Mucosa of stomach (tissue), 1 donor: ENCODE measurements around the gene PWWP2A.
"Not testable (repeated sequence)": the region's sequence is repeated elsewhere in the genome, so short reads cannot be mapped to it uniquely, and the experiment has no call there.

ENCODE experiments used
- H3K27me3 ChIP-seq: one replicate; pipeline ENCODE4 v1.7.0; 2013; ENCODE audit warnings: mild to moderate bottlenecking, low read length; ENCODE audit not compliant: control insufficient read depth, insufficient read depth
- H3K36me3 ChIP-seq: one replicate; pipeline ENCODE4 v1.7.0; 2013; ENCODE audit warnings: low read length; ENCODE audit not compliant: control insufficient read depth, insufficient read depth
- H3K4me1 ChIP-seq: one replicate; pipeline ENCODE4 v1.7.0; 2013; ENCODE audit warnings: mild to moderate bottlenecking, low read length; ENCODE audit not compliant: control insufficient read depth, insufficient read depth
- H3K4me3 ChIP-seq: one replicate; pipeline ENCODE4 v1.7.0; 2013; ENCODE audit warnings: low read length
- H3K9ac ChIP-seq: one replicate; pipeline ENCODE4 v1.7.0; 2013; ENCODE audit warnings: mild to moderate bottlenecking, low read length, moderate library complexity
- H3K9me3 ChIP-seq: one replicate; pipeline ENCODE4 v1.7.0; 2013; ENCODE audit warnings: mild to moderate bottlenecking, low read length, moderate library complexity; ENCODE audit not compliant: control insufficient read depth
- donor health status: Pancreatic carcinoma.

Gene PWWP2A

GRCh38 chr5:160158087-160158486, 38.8 kb upstream of the PWWP2A start:
- Histone ChIP-seq H3K9ac (no peak overlapping the region), H3K4me1 (peaks cover 11% of the 10 kb centered on the region), H3K27me3 (peaks cover 18% of the 10 kb centered on the region), H3K36me3 (no peaks in the 10 kb centered on the region), H3K9me3 (no peaks in the 10 kb centered on the region), H3K4me3 (no peak overlapping the region)

GRCh38 chr5:160155017-160155750, 35.9 kb upstream of the PWWP2A start:
- Histone ChIP-seq H3K27me3 (peaks cover 7% of the 10 kb centered on the region), H3K36me3 (no peaks in the 10 kb centered on the region), H3K9ac (no peak overlapping the region), H3K9me3 (no peaks in the 10 kb centered on the region), H3K4me1 (peaks cover 4% of the 10 kb centered on the region), H3K4me3 (no peak overlapping the region)

GRCh38 chr5:160152901-160153300, 33.7 kb upstream of the PWWP2A start:
- H3K9me3 ChIP-seq, result no peaks in the 10 kb centered on the region
- no peaks in the 10 kb centered on the region for H3K36me3 ChIP-seq
- H3K27me3 ChIP-seq, result peaks cover 4% of the 10 kb centered on the region
- H3K4me1 ChIP-seq, result no peaks in the 10 kb centered on the region
- no peak overlapping the region for H3K4me3 ChIP-seq
- no peak overlapping the region for H3K9ac ChIP-seq

GRCh38 chr5:160152287-160152686, 33.0 kb upstream of the PWWP2A start:
- Histone ChIP-seq H3K4me1 (no peaks in the 10 kb centered on the region), H3K36me3 (no peaks in the 10 kb centered on the region), H3K27me3 (no peaks in the 10 kb centered on the region), H3K9me3 (no peaks in the 10 kb centered on the region), H3K4me3 (no peak overlapping the region), H3K9ac (no peak overlapping the region)

DNA sequence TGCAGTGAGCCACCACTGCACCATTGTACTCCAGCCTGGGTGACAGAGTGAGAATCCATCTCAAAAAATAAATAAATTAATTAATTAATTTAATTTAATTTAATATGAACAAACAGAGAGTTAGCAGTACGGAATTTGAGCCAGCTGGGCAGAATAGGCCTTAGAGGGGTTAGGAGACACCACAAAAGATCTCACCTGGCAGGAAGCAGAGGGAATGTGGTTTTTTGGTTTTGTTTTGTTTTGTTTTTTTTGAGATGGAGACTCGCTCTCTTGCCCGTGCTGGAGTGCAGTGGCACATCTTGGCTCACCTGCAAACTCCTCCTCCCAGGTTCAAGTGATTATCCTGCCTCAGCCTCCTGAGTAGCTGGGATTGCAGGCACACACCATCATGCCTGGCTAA, 31.8 kb upstream of the PWWP2A start:
- no peaks in the 10 kb centered on the region for H3K4me1 ChIP-seq
- H3K9me3 ChIP-seq, result no peaks in the 10 kb centered on the region
- no peak overlapping the region for H3K9ac ChIP-seq
- H3K4me3 ChIP-seq, result no peak overlapping the region
- no peaks in the 10 kb centered on the region for H3K27me3 ChIP-seq
- no peaks in the 10 kb centered on the region for H3K36me3 ChIP-seq

DNA sequence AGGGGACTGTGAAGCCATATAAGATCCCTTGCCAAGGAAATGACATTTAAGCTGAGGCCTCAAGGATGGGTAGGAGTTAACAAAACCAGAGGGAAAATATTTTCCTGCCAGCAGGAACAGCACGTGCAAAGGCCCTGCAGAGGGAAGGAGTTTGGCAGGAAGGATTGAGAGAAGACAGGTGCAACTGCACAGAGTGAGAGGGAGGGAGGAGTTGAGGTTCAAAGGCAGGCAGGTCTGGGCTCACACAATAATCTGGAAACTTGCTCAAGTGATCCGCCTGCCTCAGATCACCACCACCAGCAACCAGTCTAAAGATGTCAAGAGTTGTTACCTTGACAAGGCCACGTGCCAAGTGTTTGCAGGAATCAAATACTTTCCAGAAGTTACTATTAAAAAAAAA, 31.1 kb upstream of the PWWP2A start:
- Histone ChIP-seq H3K27me3 (no peaks in the 10 kb centered on the region), H3K9ac (no peak overlapping the region), H3K36me3 (no peaks in the 10 kb centered on the region), H3K4me3 (no peak overlapping the region), H3K9me3 (no peaks in the 10 kb centered on the region), H3K4me1 (no peaks in the 10 kb centered on the region)

GRCh38 chr5:160144436-160144835, 25.2 kb upstream of the PWWP2A start:
- not testable (repeated sequence) for H3K36me3 ChIP-seq, H3K4me3 ChIP-seq, H3K9ac ChIP-seq, H3K4me1 ChIP-seq, H3K9me3 ChIP-seq, H3K27me3 ChIP-seq

- Histone ChIP-seq H3K4me3 (no peak overlapping the region), H3K9ac (no peak overlapping the region), H3K27me3 (no peaks in the 10 kb centered on the region), H3K9me3 (no peaks in the 10 kb centered on the region), H3K36me3 (no peaks in the 10 kb centered on the region), H3K4me1 (peaks cover 3% of the 10 kb centered on the region)
Measured at GRCh38 chr5:160134332-160134731, 15.1 kb upstream of the PWWP2A start.

- no peaks in the 10 kb centered on the region for H3K36me3 ChIP-seq
- no peaks in the 10 kb centered on the region for H3K9me3 ChIP-seq
- no peaks in the 10 kb centered on the region for H3K27me3 ChIP-seq
- no peak overlapping the region for H3K9ac ChIP-seq
- peaks cover 3% of the 10 kb centered on the region for H3K4me1 ChIP-seq
- H3K4me3 ChIP-seq, result no peak overlapping the region
Measured at GRCh38 chr5:160133918-160134304, 14.7 kb upstream of the PWWP2A start.

GRCh38 chr5:160133071-160133917, 14.0 kb upstream of the PWWP2A start:
- Histone ChIP-seq H3K4me3 (no peak overlapping the region), H3K9ac (no peak overlapping the region), H3K9me3 (no peaks in the 10 kb centered on the region), H3K36me3 (no peaks in the 10 kb centered on the region), H3K27me3 (no peaks in the 10 kb centered on the region), H3K4me1 (peaks cover 3% of the 10 kb centered on the region)

GRCh38 chr5:160129841-160130240, 10.6 kb upstream of the PWWP2A start:
- peaks cover 3% of the 10 kb centered on the region for H3K4me1 ChIP-seq
- H3K9ac ChIP-seq, result no peak overlapping the region
- H3K27me3 ChIP-seq, result no peaks in the 10 kb centered on the region
- no peaks in the 10 kb centered on the region for H3K9me3 ChIP-seq
- H3K4me3 ChIP-seq, result no peak overlapping the region
- no peaks in the 10 kb centered on the region for H3K36me3 ChIP-seq

DNA sequence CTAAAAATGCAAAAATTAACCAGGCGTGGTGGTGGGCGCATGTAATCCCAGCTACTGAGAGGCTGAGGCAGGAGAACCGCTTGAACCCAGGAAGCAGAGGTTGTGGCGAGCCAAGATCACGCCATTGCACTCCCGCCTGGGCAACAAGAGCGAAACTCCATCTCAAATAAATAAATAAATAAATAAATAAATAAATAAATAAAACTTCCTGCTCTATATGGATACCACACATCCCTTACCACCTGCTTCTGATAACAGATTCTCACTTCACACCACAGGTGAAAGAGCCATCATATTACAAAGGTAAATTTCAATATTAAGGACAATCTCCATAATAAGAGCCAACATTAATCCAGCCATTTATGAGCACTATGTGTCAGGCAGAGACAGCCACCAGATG, 9.4 kb upstream of the PWWP2A start:
- Histone ChIP-seq H3K9ac (no peak overlapping the region), H3K27me3 (no peaks in the 10 kb centered on the region), H3K4me3 (no peak overlapping the region), H3K36me3 (no peaks in the 10 kb centered on the region), H3K9me3 (no peaks in the 10 kb centered on the region), H3K4me1 (peaks cover 3% of the 10 kb centered on the region)
